ENCODE measurements around the gene ZNF827.

DNA sequence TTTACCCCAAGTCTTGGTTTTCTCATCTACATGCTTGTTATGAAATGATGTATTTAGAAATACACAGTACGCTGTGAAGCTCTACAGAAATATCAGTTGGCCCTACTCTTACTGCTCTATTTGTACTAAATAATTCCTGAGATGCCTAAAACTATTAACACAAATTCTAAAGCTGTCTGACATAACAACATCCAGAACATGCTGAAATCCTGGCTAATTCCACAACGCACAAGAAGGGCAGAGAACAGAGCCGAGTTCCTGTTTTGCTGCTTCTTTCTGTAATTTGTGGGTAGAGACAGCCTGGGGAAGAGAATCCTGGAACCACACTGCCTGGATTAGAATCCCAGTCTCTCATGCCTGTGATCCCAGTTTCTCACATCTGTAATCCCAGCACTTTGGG, 59.0 kb downstream of the ZNF827 start:
- TF ChIP-seq POLR2AphosphoS5 (IDR thresholded peaks at IDR 0.05) (no peak), CTCF (IDR thresholded peaks at IDR 0.05; ENCODE audit: poor library complexity, severe bottlenecking) (no peak), MXI1 (conservative IDR thresholded peaks at IDR 0.05; ENCODE audit: poor library complexity, severe bottlenecking) (no peak), EP300 (conservative IDR thresholded peaks at IDR 0.05; ENCODE audit: poor library complexity, severe bottlenecking) (no peak), EZH2 (IDR thresholded peaks at IDR 0.05; ENCODE audit: borderline replicate concordance, insufficient read depth, low read length, poor library complexity, severe bottlenecking) (no peak)
- TF ChIP-seq, protein P1, sequence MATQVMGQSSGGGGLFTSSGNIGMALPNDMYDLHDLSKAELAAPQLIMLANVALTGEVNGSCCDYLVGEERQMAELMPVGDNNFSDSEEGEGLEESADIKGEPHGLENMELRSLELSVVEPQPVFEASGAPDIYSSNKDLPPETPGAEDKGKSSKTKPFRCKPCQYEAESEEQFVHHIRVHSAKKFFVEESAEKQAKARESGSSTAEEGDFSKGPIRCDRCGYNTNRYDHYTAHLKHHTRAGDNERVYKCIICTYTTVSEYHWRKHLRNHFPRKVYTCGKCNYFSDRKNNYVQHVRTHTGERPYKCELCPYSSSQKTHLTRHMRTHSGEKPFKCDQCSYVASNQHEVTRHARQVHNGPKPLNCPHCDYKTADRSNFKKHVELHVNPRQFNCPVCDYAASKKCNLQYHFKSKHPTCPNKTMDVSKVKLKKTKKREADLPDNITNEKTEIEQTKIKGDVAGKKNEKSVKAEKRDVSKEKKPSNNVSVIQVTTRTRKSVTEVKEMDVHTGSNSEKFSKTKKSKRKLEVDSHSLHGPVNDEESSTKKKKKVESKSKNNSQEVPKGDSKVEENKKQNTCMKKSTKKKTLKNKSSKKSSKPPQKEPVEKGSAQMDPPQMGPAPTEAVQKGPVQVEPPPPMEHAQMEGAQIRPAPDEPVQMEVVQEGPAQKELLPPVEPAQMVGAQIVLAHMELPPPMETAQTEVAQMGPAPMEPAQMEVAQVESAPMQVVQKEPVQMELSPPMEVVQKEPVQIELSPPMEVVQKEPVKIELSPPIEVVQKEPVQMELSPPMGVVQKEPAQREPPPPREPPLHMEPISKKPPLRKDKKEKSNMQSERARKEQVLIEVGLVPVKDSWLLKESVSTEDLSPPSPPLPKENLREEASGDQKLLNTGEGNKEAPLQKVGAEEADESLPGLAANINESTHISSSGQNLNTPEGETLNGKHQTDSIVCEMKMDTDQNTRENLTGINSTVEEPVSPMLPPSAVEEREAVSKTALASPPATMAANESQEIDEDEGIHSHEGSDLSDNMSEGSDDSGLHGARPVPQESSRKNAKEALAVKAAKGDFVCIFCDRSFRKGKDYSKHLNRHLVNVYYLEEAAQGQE (IDR thresholded peaks at IDR 0.05; ENCODE audit: borderline replicate concordance): no peak

All from neural cell (in vitro differentiated cells).